ENCODE results near the gene TBC1D19.

DNA sequence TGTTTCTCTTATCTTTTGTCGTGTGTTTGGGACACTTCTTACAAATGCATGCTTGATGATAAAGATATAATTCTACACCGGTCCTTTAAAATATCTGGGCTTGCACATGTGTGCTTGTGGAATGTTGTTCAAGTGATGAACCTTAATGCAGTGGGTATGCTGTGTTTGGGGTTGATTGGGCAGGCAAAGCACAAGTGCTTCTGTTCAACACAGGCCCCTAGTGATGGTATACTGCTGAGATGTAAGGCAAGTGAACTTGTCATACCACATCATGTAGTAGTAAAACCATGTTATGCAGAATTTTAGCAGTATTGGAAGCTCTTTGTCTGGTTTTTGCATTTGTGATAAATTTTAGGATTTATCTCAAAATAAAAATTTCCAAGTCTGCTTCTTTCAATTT lies 23.9 kb downstream of the TBC1D19 start:
- TF ChIP-seq, protein P1, sequence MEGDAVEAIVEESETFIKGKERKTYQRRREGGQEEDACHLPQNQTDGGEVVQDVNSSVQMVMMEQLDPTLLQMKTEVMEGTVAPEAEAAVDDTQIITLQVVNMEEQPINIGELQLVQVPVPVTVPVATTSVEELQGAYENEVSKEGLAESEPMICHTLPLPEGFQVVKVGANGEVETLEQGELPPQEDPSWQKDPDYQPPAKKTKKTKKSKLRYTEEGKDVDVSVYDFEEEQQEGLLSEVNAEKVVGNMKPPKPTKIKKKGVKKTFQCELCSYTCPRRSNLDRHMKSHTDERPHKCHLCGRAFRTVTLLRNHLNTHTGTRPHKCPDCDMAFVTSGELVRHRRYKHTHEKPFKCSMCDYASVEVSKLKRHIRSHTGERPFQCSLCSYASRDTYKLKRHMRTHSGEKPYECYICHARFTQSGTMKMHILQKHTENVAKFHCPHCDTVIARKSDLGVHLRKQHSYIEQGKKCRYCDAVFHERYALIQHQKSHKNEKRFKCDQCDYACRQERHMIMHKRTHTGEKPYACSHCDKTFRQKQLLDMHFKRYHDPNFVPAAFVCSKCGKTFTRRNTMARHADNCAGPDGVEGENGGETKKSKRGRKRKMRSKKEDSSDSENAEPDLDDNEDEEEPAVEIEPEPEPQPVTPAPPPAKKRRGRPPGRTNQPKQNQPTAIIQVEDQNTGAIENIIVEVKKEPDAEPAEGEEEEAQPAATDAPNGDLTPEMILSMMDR (IDR thresholded peaks at IDR 0.05; ENCODE audit: low read depth, low read length, missing input control): no peak
- TF ChIP-seq TAF1 (conservative IDR thresholded peaks at IDR 0.05): no peak
- no peak for TF ChIP-seq RXRA (IDR thresholded peaks at IDR 0.05)
- TF ChIP-seq, protein P2, sequence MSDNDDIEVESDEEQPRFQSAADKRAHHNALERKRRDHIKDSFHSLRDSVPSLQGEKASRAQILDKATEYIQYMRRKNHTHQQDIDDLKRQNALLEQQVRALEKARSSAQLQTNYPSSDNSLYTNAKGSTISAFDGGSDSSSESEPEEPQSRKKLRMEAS (IDR thresholded peaks at IDR 0.05): no peak
- no peak for TF ChIP-seq GABPA (IDR thresholded peaks at IDR 0.05 in 1 of 2, conservative IDR thresholded peaks at IDR 0.05 in 1 of 2)

All from liver (tissue), 3 donors.